IPS DF 19.7 (cell line): ENCODE measurements around the gene SFN.
"Not testable (repeated sequence)": the region's sequence is repeated elsewhere in the genome, so short reads cannot be mapped to it uniquely, and the experiment has no call there.

Experiments used
- DNase-seq: peaks from one replicate; pipeline ENCODE4 v3.0.0-alpha.2; 2013; ENCODE audit warnings: low read depth, low spot score

The SFN gene

GRCh38 chr1:26862781-26863684 lies at the start of gene SFN:
TSS of gene SFN (plus strand) at chr1:26863149. CDS start at chr1:26863213, 64 bp downstream.
- DNase-seq, result peak; percentile 81

GRCh38 chr1:26814377-26814776 lies 48.6 kb upstream of the SFN start:
- no peak for DNase-seq

GRCh38 chr1:26814893-26815292 lies 48.1 kb upstream of the SFN start:
- DNase-seq, result no peak

GRCh38 chr1:26820784-26821269 lies 42.1 kb upstream of the SFN start:
- no peak for DNase-seq

- DNase-seq, result no peak
These were observed 40.1 kb upstream of the SFN start for GRCh38 chr1:26822737-26823395.

- no peak for DNase-seq
These were observed 38.2 kb upstream of the SFN start for GRCh38 chr1:26824731-26825130.

- no peak for DNase-seq
These were observed 36.5 kb upstream of the SFN start, which contains the start of gene ZDHHC18 for GRCh38 chr1:26826261-26827105. TSS of gene ZDHHC18 (plus strand) at chr1:26826688. CDS start at chr1:26826805, 117 bp downstream.

- no peak for DNase-seq
These were observed 35.8 kb upstream of the SFN start for GRCh38 chr1:26827106-26827604.

GRCh38 chr1:26827663-26828062 lies 35.3 kb upstream of the SFN start:
- DNase-seq, result no peak

- no peak for DNase-seq
These were observed 34.4 kb upstream of the SFN start for GRCh38 chr1:26828411-26828991.

GRCh38 chr1:26829184-26829911 lies 33.6 kb upstream of the SFN start:
- DNase-seq, result no peak

GRCh38 chr1:26831059-26831458 lies 31.9 kb upstream of the SFN start:
- DNase-seq, result no peak

- DNase-seq, result no peak
These were observed 31.3 kb upstream of the SFN start for GRCh38 chr1:26831546-26832248.

GRCh38 chr1:26832249-26832960 lies 30.5 kb upstream of the SFN start:
- no peak for DNase-seq

GRCh38 chr1:26833432-26834405 lies 29.2 kb upstream of the SFN start:
- DNase-seq, result no peak

- not testable (repeated sequence) for DNase-seq
These were observed 25.3 kb upstream of the SFN start for GRCh38 chr1:26837665-26838064.

GRCh38 chr1:26838474-26839338 lies 24.2 kb upstream of the SFN start:
- DNase-seq, result no peak
